Measurements from ENCODE around the gene GJA9.

DNA sequence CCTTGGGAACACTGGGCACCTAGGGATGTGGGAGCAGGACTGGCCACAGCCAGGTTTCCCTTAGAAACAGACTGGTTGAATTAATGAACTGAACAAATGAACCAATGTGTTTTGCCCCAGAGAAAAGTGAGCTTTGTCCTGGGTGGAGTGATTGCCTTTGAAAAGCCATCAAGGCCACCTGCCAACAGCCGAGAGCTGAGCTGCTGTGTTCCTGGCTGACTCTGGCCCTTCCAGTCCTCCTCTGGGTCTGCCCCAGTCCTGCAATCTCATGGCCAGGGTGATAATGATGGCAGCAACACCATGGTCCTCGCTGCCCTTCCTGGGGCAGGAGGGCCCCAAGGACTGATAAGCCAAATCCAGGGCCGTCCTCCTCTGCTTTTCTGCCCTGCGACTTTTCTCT lies 18.2 kb upstream of the GJA9 start:
- TF ChIP-seq, protein P1, sequence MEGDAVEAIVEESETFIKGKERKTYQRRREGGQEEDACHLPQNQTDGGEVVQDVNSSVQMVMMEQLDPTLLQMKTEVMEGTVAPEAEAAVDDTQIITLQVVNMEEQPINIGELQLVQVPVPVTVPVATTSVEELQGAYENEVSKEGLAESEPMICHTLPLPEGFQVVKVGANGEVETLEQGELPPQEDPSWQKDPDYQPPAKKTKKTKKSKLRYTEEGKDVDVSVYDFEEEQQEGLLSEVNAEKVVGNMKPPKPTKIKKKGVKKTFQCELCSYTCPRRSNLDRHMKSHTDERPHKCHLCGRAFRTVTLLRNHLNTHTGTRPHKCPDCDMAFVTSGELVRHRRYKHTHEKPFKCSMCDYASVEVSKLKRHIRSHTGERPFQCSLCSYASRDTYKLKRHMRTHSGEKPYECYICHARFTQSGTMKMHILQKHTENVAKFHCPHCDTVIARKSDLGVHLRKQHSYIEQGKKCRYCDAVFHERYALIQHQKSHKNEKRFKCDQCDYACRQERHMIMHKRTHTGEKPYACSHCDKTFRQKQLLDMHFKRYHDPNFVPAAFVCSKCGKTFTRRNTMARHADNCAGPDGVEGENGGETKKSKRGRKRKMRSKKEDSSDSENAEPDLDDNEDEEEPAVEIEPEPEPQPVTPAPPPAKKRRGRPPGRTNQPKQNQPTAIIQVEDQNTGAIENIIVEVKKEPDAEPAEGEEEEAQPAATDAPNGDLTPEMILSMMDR (IDR thresholded peaks at IDR 0.05) = no peak
- TF ChIP-seq POLR2A (IDR thresholded peaks at IDR 0.05) = no peak

All from adrenal gland (tissue), 5 donors.